GM19043 (cell line): Measurements from ENCODE around the gene EVI5.
"Not testable (repeated sequence)": the region's sequence is repeated elsewhere in the genome, so short reads cannot be mapped to it uniquely, and the experiment has no call there.

Source experiments
- ATAC-seq: cut with Tn5 transposase; IDR thresholded peaks from one replicate; pipeline ENCODE4 v1.9.1; 2021; ENCODE audit warnings: low read depth; ENCODE audit not compliant: unreplicated experiment

EVI5 gene

DNA sequence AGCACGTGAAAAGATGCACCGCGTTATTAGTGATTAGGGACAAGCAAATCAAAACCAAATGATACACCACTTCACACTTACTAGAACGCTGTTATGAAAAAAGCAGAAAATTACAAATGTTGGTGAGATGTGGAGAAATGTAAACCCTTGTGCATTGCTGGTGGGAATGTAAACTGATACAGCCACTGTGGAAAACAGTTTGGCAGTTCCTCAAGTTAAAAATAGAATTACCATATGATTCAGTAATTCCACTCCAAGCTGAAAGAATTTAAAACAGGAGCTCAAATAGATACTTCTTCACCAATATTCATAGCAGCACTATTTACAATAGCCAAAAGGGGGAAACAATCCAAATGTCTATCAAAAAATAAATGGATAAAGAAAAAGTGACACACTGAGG is 10.3 kb upstream of the EVI5 start:
- no peak for ATAC-seq

DNA sequence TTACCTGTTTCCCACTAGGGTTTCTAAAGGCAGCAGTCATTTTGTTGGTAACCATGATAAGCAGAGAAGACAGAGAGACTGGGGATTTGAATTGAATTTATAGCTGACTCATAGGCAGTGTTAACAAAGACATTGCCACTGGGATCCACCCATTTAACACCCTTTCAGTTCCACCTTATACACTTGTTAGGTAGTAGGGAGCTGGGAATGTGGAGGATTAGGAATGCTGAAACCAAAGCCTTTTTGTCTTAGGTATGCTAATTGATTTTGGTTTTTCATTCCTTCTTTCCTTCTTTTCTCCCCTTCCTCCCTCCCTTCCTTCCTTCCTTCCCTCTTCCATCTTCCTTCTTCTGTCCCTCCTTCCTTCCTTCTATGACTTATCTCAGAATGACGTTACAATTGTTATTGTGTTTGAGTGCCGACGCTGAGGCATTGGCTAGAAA is 7.5 kb upstream of the EVI5 start:
- ATAC-seq: no peak

DNA sequence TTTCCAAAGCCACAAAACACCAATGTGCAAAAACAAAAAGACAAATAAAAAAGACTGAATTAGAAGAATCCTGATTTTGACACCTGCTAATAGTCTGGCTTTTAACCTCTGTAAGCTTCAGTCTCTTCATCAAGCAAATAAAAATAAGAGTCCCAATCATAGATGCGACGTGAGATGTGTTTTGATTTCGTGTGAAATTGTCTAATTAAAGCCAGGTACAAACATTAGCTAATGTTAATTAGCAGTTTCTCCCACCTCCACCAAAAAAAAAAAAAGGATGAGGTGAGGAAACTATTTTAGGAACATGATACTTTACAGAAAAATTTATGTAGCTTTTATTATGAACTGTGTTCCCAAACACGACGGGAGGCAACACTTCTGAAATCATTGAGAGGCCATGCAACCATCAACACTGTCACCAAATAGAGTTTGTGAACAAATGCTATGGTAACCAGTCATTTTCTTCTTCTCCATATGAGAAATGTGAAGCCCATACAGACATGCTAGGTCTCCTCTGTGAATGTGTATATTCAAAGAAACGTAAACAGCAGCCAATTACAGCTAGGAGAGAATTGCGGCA is 6.7 kb upstream of the EVI5 start:
- ATAC-seq: no peak

DNA sequence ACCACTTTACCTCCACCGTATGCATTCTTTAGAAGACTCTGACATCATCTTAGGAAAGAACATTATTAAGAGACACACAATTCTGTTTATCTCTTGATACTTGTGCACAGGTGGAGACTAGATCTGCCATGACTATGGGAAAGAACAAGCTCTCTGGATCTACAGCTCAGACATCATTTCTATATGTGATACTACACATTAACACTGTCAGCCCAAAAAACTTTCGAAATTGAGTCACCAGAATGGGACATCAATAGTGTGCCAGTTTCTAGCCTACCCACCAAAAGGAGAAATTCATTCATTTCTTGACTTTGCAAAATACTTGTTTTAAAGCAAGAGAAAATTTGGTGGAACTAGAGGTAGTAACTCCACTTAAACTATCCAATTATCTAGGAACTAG is 6.0 kb upstream of the EVI5 start:
- no peak for ATAC-seq

DNA sequence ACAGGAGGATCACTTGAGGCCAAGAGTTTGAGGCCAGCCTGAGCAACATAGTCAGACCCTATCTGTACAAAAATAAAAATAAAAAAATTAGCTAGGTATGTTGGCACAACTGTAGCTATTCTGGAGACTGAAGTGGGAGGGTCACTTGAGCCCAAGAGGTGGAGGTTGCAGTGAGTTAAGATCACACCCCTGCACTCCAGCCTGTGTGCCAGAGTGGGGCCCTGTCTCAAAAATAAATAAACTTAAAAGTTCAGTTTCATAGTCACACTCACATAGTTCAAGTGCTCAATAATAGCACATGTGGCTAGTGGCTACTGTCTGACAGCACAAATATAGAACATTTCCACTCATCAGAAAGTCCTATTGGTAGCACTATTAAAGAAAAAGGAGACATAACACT is 5.2 kb upstream of the EVI5 start:
- ATAC-seq: no peak

DNA sequence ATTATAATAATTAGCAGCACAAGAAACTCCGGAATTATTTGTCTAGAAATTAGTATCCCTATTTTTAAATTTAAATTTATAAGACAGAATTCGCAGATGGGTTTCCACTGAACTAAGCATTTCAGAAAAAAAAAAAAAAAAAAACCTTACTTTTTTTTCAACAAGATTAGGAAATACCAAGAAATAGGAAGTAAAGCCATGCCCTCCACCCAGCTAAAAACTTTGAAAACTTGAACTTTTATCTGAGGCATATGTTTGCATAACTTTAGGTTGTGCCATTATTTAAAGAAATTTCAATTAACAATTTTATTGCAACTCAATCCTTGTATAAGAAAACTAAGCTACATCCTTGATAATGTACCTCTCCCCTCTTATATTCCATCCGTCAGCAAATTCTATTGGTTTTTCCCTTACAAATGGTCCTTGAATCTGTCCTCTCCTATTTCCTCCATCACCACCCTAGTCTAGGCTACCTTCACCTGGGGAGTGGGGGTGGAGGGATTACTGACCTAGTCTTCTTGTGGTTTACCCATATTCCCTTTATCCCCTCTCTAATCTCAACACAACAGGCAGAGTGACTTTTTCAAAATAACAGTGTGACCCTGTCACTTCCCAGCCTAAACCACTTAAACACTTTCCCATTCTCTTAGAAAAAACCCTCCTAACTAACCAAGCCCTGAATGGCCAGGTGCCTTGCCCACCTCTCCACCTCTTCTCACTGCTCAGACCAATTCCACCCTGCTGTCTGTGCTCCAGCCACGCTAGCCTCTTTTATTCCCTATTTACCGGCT is 1.4 kb upstream of the EVI5 start:
- no peak for ATAC-seq

DNA sequence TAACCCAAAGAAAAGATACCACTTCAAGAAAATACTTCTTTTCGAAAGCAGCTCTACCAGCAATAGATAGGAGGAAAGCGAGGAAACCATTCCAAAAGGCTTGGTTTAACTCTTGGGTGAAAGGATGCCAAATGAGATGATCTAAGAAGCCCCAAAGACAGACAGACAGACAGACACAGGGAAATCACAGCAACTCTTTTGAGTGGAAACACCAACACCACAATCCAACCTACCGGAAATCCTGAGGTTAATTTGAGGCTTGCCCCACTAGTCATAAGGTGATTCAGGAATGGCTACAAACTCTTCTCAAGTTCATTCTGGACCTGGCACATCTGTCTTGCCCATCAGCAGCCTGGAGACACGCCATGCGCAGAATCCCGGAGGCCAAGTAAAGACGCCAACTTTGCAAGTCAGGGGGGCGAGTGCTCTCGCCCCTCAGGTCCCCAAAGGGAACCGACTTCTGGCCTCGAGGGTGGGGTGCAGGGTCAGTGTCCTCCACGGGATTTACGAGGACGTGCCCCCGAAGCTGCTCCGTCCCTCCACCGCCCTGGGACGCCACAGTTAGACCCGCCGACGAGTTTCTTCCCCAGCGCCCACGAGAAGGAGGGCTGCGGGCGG is 778 bp downstream of the EVI5 start:
- ATAC-seq: peak; percentile 2

DNA sequence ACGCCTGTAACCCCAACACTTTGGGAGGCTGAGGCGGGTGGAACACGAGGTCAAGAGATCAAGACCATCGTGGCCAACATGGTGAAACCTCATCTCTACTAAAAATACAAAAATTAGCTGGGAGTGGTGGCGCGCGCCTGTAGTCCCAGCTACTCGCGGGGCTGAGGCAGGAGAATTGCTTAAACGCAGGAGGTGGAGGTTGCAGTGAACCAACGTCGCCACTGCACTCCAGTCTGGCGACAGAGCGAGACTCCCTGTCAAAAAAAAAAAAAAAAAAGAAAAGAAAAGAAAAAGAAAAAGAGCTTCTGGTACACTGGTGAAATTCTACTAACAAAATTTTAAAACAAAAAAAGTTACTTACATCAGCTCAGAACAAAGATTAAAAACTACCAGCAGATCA is 1.4 kb downstream of the EVI5 start:
- not testable (repeated sequence) for ATAC-seq

DNA sequence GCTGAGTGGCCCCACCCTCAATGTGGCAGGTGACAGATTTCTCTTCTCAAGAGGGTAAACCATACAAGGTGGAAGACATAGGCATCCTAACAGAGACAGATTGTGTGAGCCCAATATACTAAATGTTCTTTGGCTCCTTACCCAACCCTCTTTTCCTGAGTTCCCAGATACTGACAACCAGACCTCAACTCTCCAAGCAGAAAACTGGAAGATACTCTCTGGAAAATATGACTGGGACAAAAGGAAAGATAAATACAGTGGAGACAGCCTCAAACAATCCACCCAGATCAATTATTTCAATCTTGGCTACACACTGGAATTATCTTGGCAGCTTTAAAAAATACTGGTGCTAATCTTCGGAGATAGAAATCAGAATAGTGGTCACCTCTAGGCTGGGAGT is 6.5 kb downstream of the EVI5 start:
- ATAC-seq: no peak

DNA sequence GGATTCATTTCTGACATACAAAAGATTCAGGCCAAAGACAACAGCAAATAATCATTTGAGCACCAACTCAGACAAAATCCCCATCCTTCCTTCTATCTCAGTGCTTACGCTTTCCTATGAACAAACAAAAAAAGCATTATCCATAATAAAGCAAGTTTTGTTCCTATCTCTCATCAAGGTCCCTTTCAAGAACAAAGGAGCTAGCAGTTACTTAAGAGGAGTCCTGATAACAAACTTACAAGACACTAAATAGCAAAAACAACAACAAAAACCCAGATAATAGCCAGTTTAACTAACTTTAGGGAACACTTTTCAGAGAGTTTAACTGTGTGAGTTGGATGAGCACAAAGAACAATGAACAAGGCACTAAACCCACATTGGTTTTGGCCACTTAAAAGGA is 10.5 kb downstream of the EVI5 start:
- ATAC-seq: no peak

DNA sequence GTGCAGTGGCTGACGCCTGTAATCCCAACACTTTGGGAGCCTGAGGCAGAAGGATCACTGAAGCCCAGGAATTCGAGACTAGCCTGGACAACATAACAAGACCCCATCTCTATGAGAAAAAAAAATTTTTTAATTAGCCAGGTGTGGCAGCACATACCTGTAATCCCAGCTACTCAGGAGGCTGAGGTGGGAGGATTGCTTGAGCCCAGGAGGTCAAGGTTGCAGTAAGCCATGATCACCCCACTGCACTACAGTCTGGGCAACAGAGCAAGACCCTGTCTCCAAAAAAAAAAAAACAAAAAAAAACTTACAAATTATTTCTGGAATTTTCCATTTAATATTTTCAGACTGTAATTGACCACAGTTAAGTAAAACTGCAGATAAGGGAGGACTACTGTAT is 11.2 kb downstream of the EVI5 start:
- not testable (repeated sequence) for ATAC-seq

DNA sequence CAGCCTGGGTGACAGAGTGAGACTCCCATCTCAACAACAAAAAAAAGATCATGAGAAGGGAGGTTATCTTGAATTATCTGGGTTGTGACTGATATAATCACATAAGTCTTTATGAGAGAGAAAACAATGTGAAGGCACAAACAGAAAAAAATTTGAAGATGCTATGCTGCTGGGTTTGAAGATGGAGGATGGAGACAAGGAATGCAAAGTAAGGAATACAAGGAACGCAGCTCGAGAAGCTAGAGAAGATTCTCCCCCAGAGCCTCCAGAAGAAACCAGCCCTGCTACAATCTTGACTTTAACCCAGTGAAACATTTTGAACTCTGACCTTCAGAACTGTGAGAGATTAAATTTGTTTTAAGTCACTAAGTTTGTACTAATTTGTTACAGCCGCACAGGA is 15.1 kb downstream of the EVI5 start:
- no peak for ATAC-seq

DNA sequence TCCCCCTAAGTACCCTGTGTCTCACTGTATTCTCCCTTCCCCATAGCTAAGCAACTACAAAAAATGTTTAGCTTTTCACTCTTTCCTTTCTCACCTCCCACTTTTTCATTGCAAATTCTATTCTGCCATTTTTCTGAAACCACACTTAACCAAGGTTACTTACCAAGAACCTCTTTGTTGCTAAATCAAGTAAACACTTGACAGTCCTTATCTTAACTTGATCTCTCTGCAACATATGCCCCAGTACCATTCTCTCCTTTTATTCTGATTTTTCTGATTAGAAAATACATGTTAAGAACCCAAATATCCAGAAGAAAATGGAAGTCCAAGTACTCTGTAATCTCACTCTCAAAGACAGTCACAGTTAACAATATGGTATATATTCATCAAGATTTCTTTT is 16.0 kb downstream of the EVI5 start:
- no peak for ATAC-seq

DNA sequence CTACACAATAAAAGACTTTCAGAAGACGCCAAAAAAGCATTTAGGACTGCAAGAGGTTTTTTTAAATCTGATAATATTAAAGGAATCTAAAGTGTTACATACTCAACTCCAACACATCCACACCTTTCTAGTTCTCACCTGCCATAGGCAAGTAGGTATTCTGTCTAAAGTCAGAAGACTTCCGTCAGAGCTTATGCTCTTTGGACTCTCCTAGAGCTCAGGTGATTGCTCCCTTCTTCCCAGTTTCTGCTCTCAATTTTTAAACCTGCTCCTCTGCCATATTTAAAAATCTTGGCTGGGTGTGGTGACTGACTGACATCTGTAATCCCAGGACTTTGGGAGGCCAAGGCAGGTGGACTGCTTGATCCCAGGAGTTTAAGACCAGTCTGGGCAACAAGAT is 16.6 kb downstream of the EVI5 start:
- no peak for ATAC-seq

DNA sequence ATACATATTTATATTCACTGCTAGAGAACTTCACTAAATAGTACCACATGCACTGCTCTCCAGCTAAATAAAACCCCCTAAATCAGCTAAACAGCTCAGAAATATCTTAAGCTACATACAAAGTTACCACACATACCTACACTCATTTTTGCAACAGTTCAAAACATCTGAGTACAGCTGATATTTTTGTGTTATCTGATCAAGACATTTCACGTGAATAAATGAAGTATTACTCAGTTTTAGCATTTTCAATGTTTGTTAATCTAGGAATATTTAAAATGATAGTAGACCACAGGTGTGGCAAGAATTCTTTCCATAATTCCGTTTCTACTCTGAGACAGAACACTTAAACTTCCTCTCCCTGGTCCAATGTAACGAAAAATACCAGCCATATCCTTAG is 20.8 kb downstream of the EVI5 start:
- ATAC-seq: no peak

DNA sequence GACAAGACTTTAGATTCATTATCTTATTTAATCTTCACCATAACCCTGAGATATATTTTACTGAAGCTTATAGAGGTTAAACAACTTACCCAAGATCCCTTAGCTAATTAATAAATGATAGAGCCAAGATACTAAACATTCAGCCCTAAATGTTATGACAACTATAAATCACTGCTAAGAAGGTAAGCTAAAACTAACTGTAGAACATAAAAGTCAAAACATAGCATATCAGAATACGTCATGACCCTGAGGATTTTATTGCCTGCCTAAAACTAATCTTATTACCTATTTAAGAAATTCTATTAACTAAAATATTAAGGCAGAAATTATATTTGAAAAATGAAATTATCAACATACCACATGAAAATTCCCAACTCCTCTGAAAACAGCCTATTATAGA is 22.6 kb downstream of the EVI5 start:
- no peak for ATAC-seq

DNA sequence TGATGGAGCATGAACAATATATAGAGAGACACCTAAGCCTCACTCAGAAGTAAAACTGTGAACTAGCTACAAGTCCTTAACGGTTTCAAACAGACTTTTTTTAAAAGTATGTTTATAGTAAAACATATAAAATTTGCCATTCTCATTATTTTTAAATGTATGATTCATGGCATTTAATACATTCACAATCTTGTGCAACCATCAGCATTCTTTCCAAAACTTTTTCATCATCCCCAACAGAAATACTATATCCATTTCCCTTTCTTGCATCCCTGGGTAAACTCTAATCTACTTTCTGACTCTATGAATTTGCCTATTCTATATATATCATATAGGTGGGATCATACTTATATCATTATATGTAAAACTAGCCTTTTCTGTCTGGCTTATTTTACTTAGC is 25.5 kb downstream of the EVI5 start:
- ATAC-seq: no peak

DNA sequence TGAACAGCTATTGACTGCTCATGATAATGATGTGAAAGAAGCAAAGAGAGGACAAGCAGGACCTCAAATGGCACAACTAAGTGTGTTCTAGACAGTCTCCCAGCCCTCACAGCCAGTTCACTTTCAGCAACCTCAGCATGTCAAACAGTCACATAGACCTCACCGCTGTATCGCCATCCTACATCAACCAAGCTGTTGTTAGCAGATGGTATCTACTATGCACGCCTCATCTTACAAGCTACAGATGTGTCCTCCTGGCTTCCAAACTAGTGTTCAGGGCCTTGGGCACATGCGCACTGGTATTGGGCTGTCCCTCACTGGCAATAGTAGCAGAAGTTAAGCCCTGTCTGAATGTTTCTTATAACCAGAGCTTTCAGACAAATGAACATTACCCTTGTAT is 28.4 kb downstream of the EVI5 start:
- no peak for ATAC-seq

DNA sequence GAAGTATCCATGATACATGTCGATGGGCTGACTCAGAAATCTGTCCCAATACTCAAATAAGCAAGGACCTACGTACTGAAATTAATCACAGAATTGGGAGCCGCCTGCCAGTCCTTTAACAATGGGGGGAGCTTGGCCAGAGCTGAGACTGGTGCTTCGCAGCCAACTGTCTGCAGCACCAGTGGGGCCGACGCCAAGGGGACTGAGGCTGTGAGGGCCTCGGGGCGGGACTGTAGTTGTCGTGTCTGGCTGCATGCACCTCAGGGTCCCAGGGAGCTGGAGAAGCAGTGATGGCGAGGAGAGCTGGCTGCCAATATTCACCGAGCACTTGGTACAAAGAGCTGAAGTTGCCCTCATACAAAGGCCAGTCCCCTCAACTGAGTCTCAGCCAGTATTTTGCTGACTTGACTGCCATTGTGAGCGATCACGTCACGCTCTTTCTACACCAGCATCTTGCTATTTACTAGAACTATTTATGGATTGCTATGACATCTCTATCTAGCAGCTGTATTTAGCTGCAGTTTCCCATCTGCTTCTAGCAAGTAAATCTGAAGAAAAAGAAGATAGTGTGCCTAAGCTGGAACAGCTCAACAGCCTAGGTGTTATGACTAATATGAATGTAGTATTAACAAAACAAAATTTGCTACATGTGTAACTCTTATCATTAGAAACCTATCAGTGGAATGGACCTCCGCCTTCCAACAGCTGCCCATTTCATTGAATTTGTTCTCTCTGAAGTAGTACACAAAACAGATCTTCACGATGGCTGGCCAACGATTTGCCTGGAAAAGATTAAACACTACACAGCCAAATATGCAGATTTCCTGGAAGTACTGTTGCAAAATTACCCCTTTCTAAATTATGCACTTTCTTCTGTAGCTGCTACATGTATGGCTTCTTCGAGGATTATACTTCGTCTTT is 29.1 kb downstream of the EVI5 start:
- no peak for ATAC-seq

DNA sequence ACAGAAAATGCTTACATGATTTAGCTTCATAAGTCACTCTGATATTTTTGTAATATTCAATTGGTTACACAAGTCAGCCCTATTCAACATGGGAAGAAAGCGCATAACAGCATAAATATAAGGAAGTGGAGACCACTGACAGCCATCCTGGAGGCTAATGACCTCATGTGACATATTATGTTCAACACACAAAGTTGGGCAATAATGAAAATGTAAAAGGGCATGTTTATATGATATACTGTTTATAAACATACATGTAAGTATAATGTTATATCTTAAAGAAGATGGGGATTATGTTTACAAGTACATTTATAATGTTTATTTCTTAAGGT is 30.2 kb downstream of the EVI5 start:
- ATAC-seq: no peak

DNA sequence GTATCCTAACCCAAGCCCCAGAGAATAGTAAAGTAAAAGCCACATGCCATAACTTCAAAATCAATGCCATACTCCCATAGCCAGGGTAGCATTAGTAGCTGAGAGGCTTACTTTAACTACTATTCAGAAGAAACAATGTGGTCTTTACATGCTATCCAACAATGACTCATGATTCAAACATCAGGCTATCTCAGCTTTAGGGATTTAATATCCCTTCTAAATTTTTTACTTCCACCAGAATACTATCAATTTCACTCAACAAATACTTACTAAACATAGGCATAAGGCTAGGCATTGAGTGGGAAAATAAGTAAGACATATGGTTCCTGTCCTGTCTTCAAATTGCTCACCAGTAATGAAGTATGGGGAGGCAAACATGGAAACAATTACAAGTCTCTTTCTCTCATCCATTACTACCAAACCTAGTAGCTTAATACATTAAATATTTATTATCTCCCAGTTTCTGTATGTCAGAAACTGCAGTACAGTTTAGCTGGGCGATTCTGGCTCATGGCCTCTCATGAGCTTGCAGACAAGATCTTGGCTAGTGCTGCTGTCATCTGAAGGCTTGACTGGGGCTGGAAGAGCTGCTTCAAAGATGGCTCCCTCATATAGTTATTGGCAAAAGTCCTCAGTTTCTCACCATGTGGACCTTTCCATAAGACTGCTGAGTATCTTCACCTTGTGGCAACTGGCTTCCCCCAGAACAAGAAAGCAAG is 30.7 kb downstream of the EVI5 start:
- ATAC-seq: no peak
